GM12878 (cell line): ENCODE measurements around the gene ABTB1. TPM values are rescaled to one million over a fixed set of nuclear protein-coding genes. Genes with fewer than 3 reads are reported as not detected.

ENCODE experiments used
- ATAC-seq: fragments of 200-7000 bp; cut with Tn5 transposase; 3 replicates; pipeline ENCODE4 v1.9.1; 2020; ENCODE audit warnings: mild to moderate bottlenecking, moderate library complexity
- BruUV-seq: library from RNA; stranded (reverse); fragments of 400-500 nt; replicated peaks from 2 replicates; lab custom pipeline; 2021; lab: Mats Ljungman, UMichigan
- CTCF ChIA-PET: fragments of 300-600 bp; sonication (Branson Sonifier 250); formaldehyde crosslinking; extraction: SDS; loops from one replicate; lab custom pipeline; 2021; ENCODE audit warnings: inconsistent platforms; lab: Yijun Ruan, JAX
- POLR2A ChIA-PET: fragments of 350-600 bp; formaldehyde crosslinking; extraction: SDS; loops from one replicate; lab custom pipeline; 2021; ENCODE audit warnings: inconsistent platforms; lab: Charles Lee
- RAD21 ChIA-PET: fragments of 300-600 bp; sonication (Branson Sonifier 250); formaldehyde crosslinking; loops from one replicate; lab custom pipeline; 2023; ENCODE audit warnings: antibody characterized with exemption; ENCODE audit not compliant: unreplicated experiment; lab: Charles Lee
- SMC1A ChIA-PET: fragments of 300-600 bp; sonication (Branson Sonifier 250); formaldehyde crosslinking; loops from one replicate; lab custom pipeline; 2023; ENCODE audit not compliant: unreplicated experiment, uncharacterized antibody; lab: Charles Lee
- DNase-seq: peaks from one replicate; pipeline ENCODE4 v3.0.0-alpha.2; 2011; ENCODE audit warnings: low read depth, low spot score
- FAIRE-seq: peaks from 3 replicates; lab custom pipeline; 2011; peaks lifted over from hg19 to GRCh38; lab: Jason Lieb, UNC
- H2AFZ ChIP-seq: 2 replicates; pipeline ENCODE4 v1.6.0; 2011; ENCODE audit warnings: low read depth, low read length, control low read depth; ENCODE audit not compliant: control insufficient read depth
- H3K27ac ChIP-seq: 2 replicates; pipeline ENCODE4 v1.5.1; 2011; ENCODE audit warnings: control low read depth; ENCODE audit not compliant: control insufficient read depth, insufficient read depth
- H3K27me3 ChIP-seq, 2 experiments: replicated peaks in 1 of 2; 2 replicates each; pipeline versions ENCODE4 v1.6.0 to v1.6.1; 2011; ENCODE audit warnings: low read length in 1 of 2; ENCODE audit not compliant: control insufficient read depth in 2 of 2, insufficient read depth in 2 of 2
- H3K36me3 ChIP-seq, 2 experiments: 2 replicates each; pipeline ENCODE4 v1.5.1; 2011; ENCODE audit warnings: low read length in 1 of 2; ENCODE audit not compliant: control insufficient read depth in 2 of 2, insufficient read depth in 2 of 2
- H3K4me1 ChIP-seq: 2 replicates; pipeline ENCODE4 v1.6.1; 2011; ENCODE audit warnings: mild to moderate bottlenecking, low read length, moderate library complexity, mixed read lengths; ENCODE audit not compliant: control insufficient read depth, insufficient read depth
- H3K4me2 ChIP-seq: 2 replicates; pipeline ENCODE4 v1.6.0; 2011; ENCODE audit warnings: control low read depth; ENCODE audit not compliant: control insufficient read depth, insufficient read depth
- H3K4me3 ChIP-seq: fragments of 200-600 bp; sonication (generic); 2 replicates; pipeline ENCODE4 v1.5.1; 2016
- H3K79me2 ChIP-seq: 2 replicates; pipeline ENCODE4 v1.6.0; 2011; ENCODE audit warnings: low read length; ENCODE audit not compliant: control insufficient read depth, insufficient read depth
- H3K9ac ChIP-seq: 2 replicates; pipeline ENCODE4 v1.8.0; 2011; ENCODE audit warnings: low read length, control low read depth, mixed read lengths; ENCODE audit not compliant: control insufficient read depth, insufficient read depth
- H3K9me3 ChIP-seq: replicated peaks from 3 replicates; pipeline ENCODE4 v1.5.1; 2011; ENCODE audit warnings: mild to moderate bottlenecking, low read length; ENCODE audit not compliant: control insufficient read depth, insufficient read depth
- H4K20me1 ChIP-seq: 2 replicates; pipeline ENCODE4 v1.6.0; 2011; ENCODE audit not compliant: control insufficient read depth, insufficient read depth
- BACH1 ChIP-seq: fragments of 450-650 bp; IDR thresholded peaks from 2 replicates; pipeline ENCODE4 v1.6.1; 2017; ENCODE audit warnings: mild to moderate bottlenecking, borderline replicate concordance
- GABPA ChIP-seq: IDR thresholded peaks from 2 replicates; pipeline ENCODE4 v1.6.1; 2014; ENCODE audit warnings: antibody characterized with exemption, low read depth, mild to moderate bottlenecking, inconsistent platforms
- HCFC1 ChIP-seq: fragments of 150-350 bp; IDR thresholded peaks from 2 replicates; pipeline ENCODE4 v1.6.1; 2014; ENCODE audit warnings: low read length
- IKZF1 ChIP-seq: fragments of 450-650 bp; conservative IDR thresholded peaks from 2 replicates; pipeline ENCODE4 v1.6.1; 2017; ENCODE audit warnings: antibody characterized with exemption, mild to moderate bottlenecking
- KLF5 ChIP-seq: fragments of 450-650 bp; IDR thresholded peaks from 2 replicates; pipeline ENCODE4 v1.6.1; 2014; ENCODE audit warnings: mild to moderate bottlenecking; ENCODE audit not compliant: partially characterized antibody
- MXI1 ChIP-seq: fragments of 150-350 bp; IDR thresholded peaks from 2 replicates; pipeline ENCODE4 v1.6.1; 2011; ENCODE audit warnings: low read depth, mild to moderate bottlenecking, inconsistent platforms, low read length, improper control_type of control experiment
- NBN ChIP-seq: fragments of 450-650 bp; IDR thresholded peaks from 2 replicates; pipeline ENCODE4 v1.6.1; 2016
- NFYA ChIP-seq: IDR thresholded peaks from 2 replicates; pipeline ENCODE4 v1.6.1; 2011; ENCODE audit warnings: low read depth, mild to moderate bottlenecking, low read length, improper control_type of control experiment, borderline replicate concordance
- RAD51 ChIP-seq: fragments of 450-650 bp; IDR thresholded peaks from 2 replicates; pipeline ENCODE4 v1.6.1; 2016; ENCODE audit warnings: moderate library complexity, mild to moderate bottlenecking, inconsistent platforms
- RELA ChIP-seq: fragments of 450-650 bp; IDR thresholded peaks from 2 replicates; pipeline ENCODE4 v1.8.0; 2014; ENCODE audit warnings: borderline replicate concordance; ENCODE audit not compliant: partially characterized antibody
- SREBF1 ChIP-seq: IDR thresholded peaks from 2 replicates; pipeline ENCODE4 v1.6.1; 2012; ENCODE audit warnings: mild to moderate bottlenecking, low read length
- SUPT20H ChIP-seq: IDR thresholded peaks from 2 replicates; pipeline ENCODE4 v1.6.1; 2011; ENCODE audit warnings: low read depth, mild to moderate bottlenecking, low read length, moderate library complexity, borderline replicate concordance; ENCODE audit not compliant: control insufficient read depth
- WGBS: methylation state at CpG from one replicate; pipeline ENCODE4 v1.1.6; 2016; ENCODE audit warnings: low lambda C conversion rate; ENCODE audit not compliant: insufficient replicate concordance, insufficient coverage; ENCODE audit errors: missing lambda C conversion rate; 5-methylcytosine and 5-hydroxymethylcytosine counted together
- in situ Hi-C: fragments of 300-500 bp; cut with MboI; formaldehyde crosslinking; loops from 9 replicates; pipeline ENCODE4 v1.14.3; 2018; ENCODE audit warnings: mixed read lengths
- intact Hi-C: fragments of 100-400 bp; cut with micrococcal nuclease; formaldehyde crosslinking; loops from one replicate; pipeline ENCODE4 v1.14.2; 2022; ENCODE audit not compliant: unreplicated experiment
- polyA plus RNA-seq, 11 experiments: library from polyadenylated mRNA; depleted of rRNA in 4 of 11; unstranded in 6 of 11; stranded (reverse) in 5 of 11; fragments of >200 nt; fragmentation: Nextera tagmentation in 4 of 11; fragmentation: Illumina TruSeq in 1 of 11; extraction: Ambion mirVana in 4 of 11; extraction: Trizol in 1 of 11; gene quantifications; 1 replicate in 1 of 11; 2 replicates in 10 of 11; pipeline versions ENCODE4 v1.2.1 to v1.2.3, GENCODE V29; 2011 to 2016; ENCODE audit warnings: inconsistent platforms in 2 of 11, missing spikeins in 2 of 11, low read depth in 1 of 11
- total RNA-seq, 4 experiments: library from RNA; depleted of rRNA in 3 of 4; stranded (reverse); fragments of >200 nt in 3 of 4; fragmentation: Illumina TruSeq in 1 of 4; extraction: Trizol in 1 of 4; gene quantifications; 2 replicates each; pipeline versions ENCODE4 v1.2.1 to v1.2.3, GENCODE V29; 2013 to 2021
- TF ChIP-seq, protein P1 (sequence below): IDR thresholded peaks from 2 replicates; pipeline ENCODE4 v1.6.1; 2011; ENCODE audit warnings: low read depth, mild to moderate bottlenecking, low read length, moderate library complexity, borderline replicate concordance; ENCODE audit errors: extremely low read depth
- TF ChIP-seq, protein P2 (sequence below): fragments of 450-650 bp; IDR thresholded peaks from 2 replicates; pipeline ENCODE4 v1.6.1; 2017; ENCODE audit warnings: mild to moderate bottlenecking, moderate library complexity

ABTB1 gene
- total and polyA plus RNA-seq, 10 of the 15 experiments (the other 5 are each of a cell fraction or from before 2014, with no cell fraction given): 0.11 to 10.2 (median 7.1) TPM

DNA sequence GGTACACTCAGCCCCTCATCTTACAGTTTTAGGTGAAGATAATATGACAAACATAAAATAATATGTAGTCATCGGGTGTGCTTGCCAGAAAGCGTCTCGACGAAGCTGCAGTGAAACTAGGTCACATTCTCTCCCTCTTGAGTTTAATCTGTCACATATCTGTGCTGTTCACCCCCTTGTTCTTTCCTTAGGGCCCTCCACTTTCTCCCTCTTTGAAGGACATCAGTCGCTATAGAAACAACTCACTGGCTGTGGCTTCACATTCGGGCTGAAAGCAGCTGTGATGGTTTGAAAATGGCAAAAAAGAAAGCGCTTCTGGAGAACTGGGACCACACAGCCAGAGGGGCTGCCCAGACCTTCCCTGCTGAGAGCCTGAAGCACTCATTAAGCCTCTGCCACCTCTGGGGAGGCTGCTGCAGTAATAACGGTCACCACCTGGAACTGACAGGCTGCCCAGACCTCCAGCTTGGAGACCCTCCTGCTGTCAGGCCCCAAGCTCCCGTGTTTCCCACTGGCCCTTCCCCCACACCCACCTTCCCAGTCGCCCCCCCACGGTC is 50.3 kb downstream of the ABTB1 start:
- ATAC-seq (no peak), DNase-seq (no peak), FAIRE-seq (no peak)
- no TSS peak for BruUV-seq
- no peak overlapping the region for H2AFZ ChIP-seq
- ChIA-PET RAD21 (no interaction called here), SMC1A (interaction anchor here (1.1 kb wide), 1 partner anchor 13 kb away, joined by 3 read pairs; no protein-coding TSS in a partner anchor), POLR2A (no interaction called here), CTCF (interaction anchor here (1.0 kb wide), 1 partner anchor 248 kb away, joined by 3 read pairs; no protein-coding TSS in a partner anchor)
- H3K9ac ChIP-seq: no peak overlapping the region
- no peak overlapping the region for H3K27ac ChIP-seq
- intact Hi-C loops: no loop called here
- H3K27me3 ChIP-seq: no peaks in the 10 kb centered on the region
- no peak overlapping the region for H3K4me3 ChIP-seq
- WGBS: 92% methylated on average over 11 of the region's 11 CpGs
- TF ChIP-seq, protein P1, sequence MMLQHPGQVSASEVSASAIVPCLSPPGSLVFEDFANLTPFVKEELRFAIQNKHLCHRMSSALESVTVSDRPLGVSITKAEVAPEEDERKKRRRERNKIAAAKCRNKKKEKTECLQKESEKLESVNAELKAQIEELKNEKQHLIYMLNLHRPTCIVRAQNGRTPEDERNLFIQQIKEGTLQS: no peak
- TF ChIP-seq RELA (no peak), MXI1 (no peak), NBN (no peak)
- H3K4me2 ChIP-seq: no peak overlapping the region
- in situ Hi-C loops: no loop called here
- H3K36me3 ChIP-seq: peaks cover 14 to 27% of the 10 kb centered on the region in 2 experiments
- H3K9me3 ChIP-seq: no peaks in the 10 kb centered on the region
- peaks cover 17% of the 10 kb centered on the region for H3K79me2 ChIP-seq
- H3K4me1 ChIP-seq: peaks cover 4% of the 10 kb centered on the region; the same call in 1 of the 2 replicates
- no peaks in the 10 kb centered on the region for H4K20me1 ChIP-seq

DNA sequence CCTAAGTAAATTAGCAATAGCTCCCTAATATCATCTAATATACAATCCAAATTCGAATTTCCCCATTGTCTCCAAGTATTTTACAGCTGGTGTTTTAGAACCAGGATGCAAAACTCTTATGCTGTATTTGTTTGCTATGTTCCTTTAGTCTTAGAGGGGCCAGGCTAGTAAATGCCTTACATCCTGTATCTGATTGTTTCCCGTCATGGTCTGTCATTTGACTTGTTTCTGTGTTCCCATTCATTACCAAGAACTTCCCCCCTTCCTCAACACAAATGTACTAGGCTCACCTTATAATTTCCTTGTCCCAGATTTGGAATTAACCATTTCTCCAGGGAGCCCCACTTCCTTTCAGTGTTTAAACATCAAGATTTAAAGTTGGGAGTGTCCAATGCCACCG is 54.1 kb downstream of the ABTB1 start:
- Histone ChIP-seq H3K4me2 (no peak overlapping the region), H3K27ac (no peak overlapping the region), H3K4me1 (peaks cover 14% of the 10 kb centered on the region), H3K79me2 (peaks cover 52% of the 10 kb centered on the region), H3K36me3 (peaks cover 9% of the 10 kb centered on the region in 2 experiments), H3K4me3 (no peak overlapping the region), H3K9ac (no peak overlapping the region), H4K20me1 (no peaks in the 10 kb centered on the region), H3K9me3 (no peaks in the 10 kb centered on the region), H3K27me3 (no peaks in the 10 kb centered on the region), H2AFZ (no peak overlapping the region)
- no peak for FAIRE-seq
- BruUV-seq: no TSS peak
- ChIA-PET CTCF (interaction anchor here (0.6 to 0.8 kb wide), 3 partner anchors 81 to 233 kb away, joined by 3 read pairs; no protein-coding TSS in a partner anchor), RAD21 (interaction anchor here (0.7 to 1.1 kb wide), 4 partner anchors 12 to 746 kb away, joined by 3 to 4 read pairs (median 3); no protein-coding TSS in a partner anchor), POLR2A (interaction anchor here (0.6 kb wide), 1 partner anchor 9 kb away, joined by 3 read pairs; no protein-coding TSS in a partner anchor), SMC1A (interaction anchor here (0.6 to 1.8 kb wide), 7 partner anchors 9 to 244 kb away, joined by 3 to 5 read pairs (median 3); no protein-coding TSS in a partner anchor)
- no peak for ATAC-seq
- WGBS: 65% methylated on average over 3 of the region's 3 CpGs
- in situ Hi-C loops (no loop called here), intact Hi-C loops (no loop called here)
- DNase-seq: no peak
- TF ChIP-seq IKZF1 (no peak), NFYA (no peak), KLF5 (no peak), RAD51 (no peak), GABPA (no peak), SUPT20H (no peak), SREBF1 (no peak), HCFC1 (no peak), BACH1 (no peak)
- TF ChIP-seq, protein P2, sequence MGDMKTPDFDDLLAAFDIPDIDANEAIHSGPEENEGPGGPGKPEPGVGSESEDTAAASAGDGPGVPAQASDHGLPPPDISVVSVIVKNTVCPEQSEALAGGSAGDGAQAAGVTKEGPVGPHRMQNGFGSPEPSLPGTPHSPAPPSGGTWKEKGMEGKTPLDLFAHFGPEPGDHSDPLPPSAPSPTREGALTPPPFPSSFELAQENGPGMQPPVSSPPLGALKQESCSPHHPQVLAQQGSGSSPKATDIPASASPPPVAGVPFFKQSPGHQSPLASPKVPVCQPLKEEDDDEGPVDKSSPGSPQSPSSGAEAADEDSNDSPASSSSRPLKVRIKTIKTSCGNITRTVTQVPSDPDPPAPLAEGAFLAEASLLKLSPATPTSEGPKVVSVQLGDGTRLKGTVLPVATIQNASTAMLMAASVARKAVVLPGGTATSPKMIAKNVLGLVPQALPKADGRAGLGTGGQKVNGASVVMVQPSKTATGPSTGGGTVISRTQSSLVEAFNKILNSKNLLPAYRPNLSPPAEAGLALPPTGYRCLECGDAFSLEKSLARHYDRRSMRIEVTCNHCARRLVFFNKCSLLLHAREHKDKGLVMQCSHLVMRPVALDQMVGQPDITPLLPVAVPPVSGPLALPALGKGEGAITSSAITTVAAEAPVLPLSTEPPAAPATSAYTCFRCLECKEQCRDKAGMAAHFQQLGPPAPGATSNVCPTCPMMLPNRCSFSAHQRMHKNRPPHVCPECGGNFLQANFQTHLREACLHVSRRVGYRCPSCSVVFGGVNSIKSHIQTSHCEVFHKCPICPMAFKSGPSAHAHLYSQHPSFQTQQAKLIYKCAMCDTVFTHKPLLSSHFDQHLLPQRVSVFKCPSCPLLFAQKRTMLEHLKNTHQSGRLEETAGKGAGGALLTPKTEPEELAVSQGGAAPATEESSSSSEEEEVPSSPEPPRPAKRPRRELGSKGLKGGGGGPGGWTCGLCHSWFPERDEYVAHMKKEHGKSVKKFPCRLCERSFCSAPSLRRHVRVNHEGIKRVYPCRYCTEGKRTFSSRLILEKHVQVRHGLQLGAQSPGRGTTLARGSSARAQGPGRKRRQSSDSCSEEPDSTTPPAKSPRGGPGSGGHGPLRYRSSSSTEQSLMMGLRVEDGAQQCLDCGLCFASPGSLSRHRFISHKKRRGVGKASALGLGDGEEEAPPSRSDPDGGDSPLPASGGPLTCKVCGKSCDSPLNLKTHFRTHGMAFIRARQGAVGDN: no peak
